CD4-positive, CD25-positive, alpha-beta regulatory T cell (primary cell): ENCODE measurements around the gene SEMA5B. TPM values are rescaled to one million over a fixed set of nuclear protein-coding genes. Genes with fewer than 3 reads are reported as not detected.

Experiments used
- ATAC-seq, 2 donors: fragments of 150-1000 bp; cut with Tn5 transposase; one replicate each; pipeline ENCODE4 v1.10.0; 2021; ENCODE audit warnings: low read depth in 2 of 2, moderate number of reproducible peaks in 2 of 2, moderate library complexity in 1 of 2
- DNase-seq, 3 donors: peaks; one replicate each; pipeline versions ENCODE4 v3.0.0 to v3.0.0-alpha.2; 2012 to 2022; ENCODE audit warnings: mixed read lengths in 1 of 3
- H3K27ac ChIP-seq: one replicate; pipeline ENCODE4 v1.7.0; 2013; ENCODE audit warnings: mild to moderate bottlenecking, low read length; ENCODE audit not compliant: insufficient read depth, poor library complexity, severe bottlenecking
- H3K27me3 ChIP-seq: one replicate; pipeline ENCODE4 v1.7.0; 2013; ENCODE audit warnings: low read length; ENCODE audit not compliant: control insufficient read depth, insufficient read depth
- H3K36me3 ChIP-seq: one replicate; pipeline ENCODE4 v1.7.0; 2013; ENCODE audit warnings: mild to moderate bottlenecking, low read length, moderate library complexity; ENCODE audit not compliant: control insufficient read depth, insufficient read depth
- H3K4me1 ChIP-seq: 2 replicates; pipeline ENCODE4 v1.7.0; 2013; ENCODE audit warnings: mild to moderate bottlenecking, low read length; ENCODE audit not compliant: insufficient read depth, control insufficient read depth, poor library complexity, severe bottlenecking
- H3K4me3 ChIP-seq: one replicate; pipeline ENCODE4 v1.7.0; 2013; ENCODE audit warnings: low read depth, mild to moderate bottlenecking, low read length, moderate library complexity
- H3K9me3 ChIP-seq, 2 experiments: 1 replicate in 1 of 2; 2 replicates in 1 of 2; pipeline ENCODE4 v1.7.0; 2013; ENCODE audit warnings: low read length in 2 of 2, mild to moderate bottlenecking in 1 of 2, moderate library complexity in 1 of 2; ENCODE audit not compliant: control insufficient read depth in 2 of 2
- H3K27ac Mint-ChIP-seq, 3 donors: one replicate each; pipeline ENCODE4 v1.8.0; 2020 to 2022; ENCODE audit warnings: mild to moderate bottlenecking in 3 of 3, mixed read lengths in 3 of 3, moderate library complexity in 2 of 3
- H3K27me3 Mint-ChIP-seq: one replicate; pipeline ENCODE4 v1.8.0; 2022; ENCODE audit warnings: mild to moderate bottlenecking, mixed read lengths
- H3K36me3 Mint-ChIP-seq: one replicate; pipeline ENCODE4 v1.8.0; 2020; ENCODE audit warnings: mixed read lengths
- H3K4me1 Mint-ChIP-seq, 4 donors: one replicate each; pipeline ENCODE4 v1.8.0; 2020 to 2022; ENCODE audit warnings: mixed read lengths in 4 of 4, mild to moderate bottlenecking in 1 of 4
- H3K4me3 Mint-ChIP-seq, 4 donors: one replicate each; pipeline ENCODE4 v1.8.0; 2020 to 2022; ENCODE audit warnings: mild to moderate bottlenecking in 4 of 4, mixed read lengths in 4 of 4, moderate library complexity in 3 of 4
- H3K9me3 Mint-ChIP-seq, 7 donors: one replicate each; pipeline ENCODE4 v1.8.0; 2020 to 2022; ENCODE audit warnings: mixed read lengths in 7 of 7, mild to moderate bottlenecking in 3 of 7, moderate library complexity in 2 of 7
- polyA plus RNA-seq, 4 donors: library from polyadenylated mRNA; unstranded; fragments of 300-500 nt; fragmentation: Illumina TruSeq; gene quantifications; one replicate each; pipeline ENCODE4 v1.2.3, GENCODE V29; 2021
- total RNA-seq: library from RNA; stranded (reverse); gene quantifications from one replicate; pipeline ENCODE4 v1.2.3, GENCODE V29; 2022

SEMA5B gene
- not detected for total RNA-seq
- polyA plus RNA-seq, result under 1 TPM in 1 of 4 donors, not detected in 3; 0.50 TPM

- no peaks in the 10 kb centered on the region for H3K36me3 Mint-ChIP-seq
These were observed at the start of gene SEMA5B for GRCh38 chr3:123027292-123028232. TSS of gene SEMA5B (minus strand) at chr3:123027763. CDS start at chr3:122961263, 66,500 bp downstream.

GRCh38 chr3:123076496-123077418 is 49.2 kb upstream of the SEMA5B start:
- no peak for ATAC-seq
- Mint-ChIP-seq H3K9me3 (no peaks in the 10 kb centered on the region), H3K36me3 (peaks cover 2% of the 10 kb centered on the region), H3K27ac (peak overlapping the region in 1 of 3 donors; percentile 56), H3K27me3 (no peaks in the 10 kb centered on the region), H3K4me1 (peaks cover 0 to 3% (median under 1%) of the 10 kb centered on the region in 4 donors), H3K4me3 (no peak overlapping the region)
- no peak for DNase-seq
- no peaks in the 10 kb centered on the region for H3K9me3 ChIP-seq
- H3K27me3 ChIP-seq, result no peaks in the 10 kb centered on the region
- H3K36me3 ChIP-seq, result no peaks in the 10 kb centered on the region
- H3K4me1 ChIP-seq, result no peaks in the 10 kb centered on the region
- no peak overlapping the region for H3K4me3 ChIP-seq
- H3K27ac ChIP-seq, result no peak overlapping the region

More at GRCh38 chr3:123027292-123028232, at the start of gene SEMA5B:
- Histone ChIP-seq H3K36me3 (no peaks in the 10 kb centered on the region), H3K9me3 (peaks cover 0 to 2% of the 10 kb centered on the region in 2 experiments), H3K4me1 (peaks cover 22% of the 10 kb centered on the region), H3K27me3 (peaks cover 55% of the 10 kb centered on the region), H3K27ac (no peak within 1 kb of the TSS), H3K4me3 (peak within 1 kb of the TSS; percentile 68)
- peak within 1 kb of the TSS; percentile 76 to 94 (median 86) for H3K4me3 Mint-ChIP-seq
- DNase-seq (peak in 1 of 3 donors; percentile 12), ATAC-seq (no peak)
- peaks cover 6 to 21% (median 7%) of the 10 kb centered on the region in 4 donors for H3K4me1 Mint-ChIP-seq
- no peak within 1 kb of the TSS for H3K27ac Mint-ChIP-seq
- peaks cover 42% of the 10 kb centered on the region for H3K27me3 Mint-ChIP-seq
- H3K9me3 Mint-ChIP-seq, result peaks cover 0 to 2% (median 0%) of the 10 kb centered on the region in 7 donors

GRCh38 chr3:123076112-123076495 is 48.5 kb upstream of the SEMA5B start:
- H3K27ac Mint-ChIP-seq, result peak overlapping the region in 2 of 3 donors; percentile 3 to 39

GRCh38 chr3:123075359-123075758 is 47.8 kb upstream of the SEMA5B start:
- H3K9me3 Mint-ChIP-seq, result no peaks in the 10 kb centered on the region
- no peak for DNase-seq
- no peaks in the 10 kb centered on the region for H3K27me3 Mint-ChIP-seq
- Histone ChIP-seq H3K36me3 (no peaks in the 10 kb centered on the region), H3K4me3 (no peak overlapping the region), H3K27me3 (no peaks in the 10 kb centered on the region), H3K4me1 (no peaks in the 10 kb centered on the region), H3K27ac (no peak overlapping the region), H3K9me3 (no peaks in the 10 kb centered on the region)
- peaks cover 0 to 3% (median under 1%) of the 10 kb centered on the region in 4 donors for H3K4me1 Mint-ChIP-seq
- no peak overlapping the region for H3K4me3 Mint-ChIP-seq
- H3K36me3 Mint-ChIP-seq, result no peaks in the 10 kb centered on the region
- H3K27ac Mint-ChIP-seq, result no peak overlapping the region
- ATAC-seq, result no peak

More at GRCh38 chr3:123076112-123076495, 48.5 kb upstream of the SEMA5B start:
- Mint-ChIP-seq H3K9me3 (no peaks in the 10 kb centered on the region), H3K36me3 (no peaks in the 10 kb centered on the region), H3K4me3 (no peak overlapping the region), H3K27me3 (no peaks in the 10 kb centered on the region), H3K4me1 (peaks cover 0 to 3% (median under 1%) of the 10 kb centered on the region in 4 donors)
- Histone ChIP-seq H3K27me3 (no peaks in the 10 kb centered on the region), H3K36me3 (no peaks in the 10 kb centered on the region), H3K27ac (no peak overlapping the region), H3K4me1 (no peaks in the 10 kb centered on the region), H3K4me3 (no peak overlapping the region), H3K9me3 (no peaks in the 10 kb centered on the region)
- ATAC-seq, result no peak
- DNase-seq, result no peak

- peaks cover 7% of the 10 kb centered on the region for H3K4me1 ChIP-seq
- H3K4me3 ChIP-seq, result no peak overlapping the region
- Mint-ChIP-seq H3K36me3 (no peaks in the 10 kb centered on the region), H3K4me1 (peaks cover 0 to 15% (median 5%) of the 10 kb centered on the region in 4 donors), H3K9me3 (no peaks in the 10 kb centered on the region), H3K27me3 (peaks cover 15% of the 10 kb centered on the region), H3K27ac (no peak overlapping the region), H3K4me3 (no peak overlapping the region)
- DNase-seq (no peak), ATAC-seq (no peak)
- H3K27me3 ChIP-seq, result peaks cover 8% of the 10 kb centered on the region
- H3K9me3 ChIP-seq, result no peaks in the 10 kb centered on the region
- no peaks in the 10 kb centered on the region for H3K36me3 ChIP-seq
- H3K27ac ChIP-seq, result no peak overlapping the region
These were observed 45.0 kb upstream of the SEMA5B start for GRCh38 chr3:123072564-123072963.

GRCh38 chr3:123072152-123072551 is 44.6 kb upstream of the SEMA5B start:
- Histone ChIP-seq H3K4me1 (peaks cover 11% of the 10 kb centered on the region), H3K27me3 (peaks cover 8% of the 10 kb centered on the region), H3K27ac (no peak overlapping the region), H3K9me3 (no peaks in the 10 kb centered on the region), H3K4me3 (no peak overlapping the region), H3K36me3 (no peaks in the 10 kb centered on the region)
- no peak for ATAC-seq
- H3K27me3 Mint-ChIP-seq, result peaks cover 16% of the 10 kb centered on the region
- DNase-seq, result no peak
- peaks cover 0 to 15% (median 6%) of the 10 kb centered on the region in 4 donors for H3K4me1 Mint-ChIP-seq
- H3K9me3 Mint-ChIP-seq, result no peaks in the 10 kb centered on the region
- H3K4me3 Mint-ChIP-seq, result no peak overlapping the region
- no peaks in the 10 kb centered on the region for H3K36me3 Mint-ChIP-seq
- H3K27ac Mint-ChIP-seq, result no peak overlapping the region

- Mint-ChIP-seq H3K36me3 (no peaks in the 10 kb centered on the region), H3K27ac (peak overlapping the region in 1 of 3 donors; percentile 0), H3K9me3 (no peaks in the 10 kb centered on the region), H3K27me3 (peaks cover 17% of the 10 kb centered on the region), H3K4me1 (peaks cover 0 to 17% (median 6%) of the 10 kb centered on the region in 4 donors), H3K4me3 (no peak overlapping the region)
- H3K4me1 ChIP-seq, result peaks cover 14% of the 10 kb centered on the region
- peaks cover 8% of the 10 kb centered on the region for H3K27me3 ChIP-seq
- H3K36me3 ChIP-seq, result no peaks in the 10 kb centered on the region
- no peak overlapping the region for H3K4me3 ChIP-seq
- H3K9me3 ChIP-seq, result no peaks in the 10 kb centered on the region
- no peak overlapping the region for H3K27ac ChIP-seq
- DNase-seq, result no peak
- no peak for ATAC-seq
These were observed 44.0 kb upstream of the SEMA5B start for GRCh38 chr3:123071581-123071980.
